Skin of body (tissue), 2 donors: ENCODE results near the gene MYO1F. TPM values are rescaled to one million over a fixed set of nuclear protein-coding genes. Genes with fewer than 3 reads are reported as not detected.
"Not testable (repeated sequence)": the region's sequence is repeated elsewhere in the genome, so short reads cannot be mapped to it uniquely, and the experiment has no call there.

ENCODE experiments used
- DNase-seq: peaks from one replicate; lab custom pipeline; 2025; lab: John Stamatoyannopoulos, UW
- total RNA-seq: library from RNA; depleted of rRNA; stranded (reverse); fragments of >200 nt; gene quantifications from one replicate; pipeline ENCODE4 v1.2.3, GENCODE V29; 2014

The MYO1F gene
- total RNA-seq, 1 donor from 2014 or later: 12.0 TPM

- no peak for DNase-seq
Measured at GRCh38 chr19:8517551-8518442, 59.4 kb downstream of the MYO1F start.

- DNase-seq: no peak
Measured at GRCh38 chr19:8515317-8515716, 61.9 kb downstream of the MYO1F start.

GRCh38 chr19:8514505-8515009, 62.7 kb downstream of the MYO1F start:
- not testable (repeated sequence) for DNase-seq

GRCh38 chr19:8513687-8514504, 63.3 kb downstream of the MYO1F start, which contains the start of gene ZNF414:
Gene ZNF414, minus strand, starts transcription at chr19:8514167. Its CDS starts 121 bp downstream, at chr19:8514046.
- peak; percentile 89 for DNase-seq

- no peak for DNase-seq
Measured at GRCh38 chr19:8513036-8513686, 64.1 kb downstream of the MYO1F start.

- no peak for DNase-seq
Measured at GRCh38 chr19:8512115-8512967, 64.9 kb downstream of the MYO1F start.

- DNase-seq: no peak
Measured at GRCh38 chr19:8511573-8512101, 65.6 kb downstream of the MYO1F start.

- DNase-seq: no peak
Measured at GRCh38 chr19:8510589-8511115, 66.6 kb downstream of the MYO1F start.

- no peak for DNase-seq
Measured at GRCh38 chr19:8506402-8506957, 70.8 kb downstream of the MYO1F start.

- peak; percentile 19 for DNase-seq
Measured at GRCh38 chr19:8505680-8506401, 71.4 kb downstream of the MYO1F start.

- no peak for DNase-seq
Measured at GRCh38 chr19:8504919-8505318, 72.3 kb downstream of the MYO1F start.

GRCh38 chr19:8504171-8504570, 73.1 kb downstream of the MYO1F start:
- DNase-seq: no peak

- DNase-seq: no peak
Measured at GRCh38 chr19:8503510-8503909, 73.7 kb downstream of the MYO1F start.

GRCh38 chr19:8501981-8502380, 75.3 kb downstream of the MYO1F start:
- no peak for DNase-seq

- no peak for DNase-seq
Measured at GRCh38 chr19:8501516-8501915, 75.7 kb downstream of the MYO1F start.

GRCh38 chr19:8500158-8500557, 77.1 kb downstream of the MYO1F start:
- no peak for DNase-seq

- DNase-seq: no peak
Measured at GRCh38 chr19:8499048-8499833, 78.0 kb downstream of the MYO1F start.

GRCh38 chr19:8498295-8498694, 78.9 kb downstream of the MYO1F start:
- DNase-seq: no peak
